IMR-90 (cell line): ENCODE data around the gene ASGR2. TPM values are rescaled to one million over a fixed set of nuclear protein-coding genes. Genes with fewer than 3 reads are reported as not detected.

Experiments
- ATAC-seq: fragments of 200-7000 bp; cut with Tn5 transposase; 2 replicates; pipeline ENCODE4 v1.9.1; 2020; ENCODE audit warnings: low read depth, mild to moderate bottlenecking, moderate library complexity
- BruUV-seq: library from RNA; stranded (reverse); fragments of 400-500 nt; replicated peaks from 2 replicates; lab custom pipeline; 2021; lab: Mats Ljungman, UMichigan
- CTCF ChIA-PET: fragments of 300-600 bp; formaldehyde crosslinking; extraction: SDS; loops from one replicate; lab custom pipeline; 2021; ENCODE audit warnings: antibody characterized with exemption; lab: Yijun Ruan, JAX
- POLR2A ChIA-PET: fragments of 300-600 bp; sonication (Branson Sonifier 250); formaldehyde crosslinking; loops from one replicate; lab custom pipeline; 2022; ENCODE audit warnings: antibody characterized with exemption; ENCODE audit not compliant: unreplicated experiment; lab: Charles Lee
- DNase-seq: peaks from one replicate; pipeline ENCODE4 v3.0.0; 2013
- H2AFZ ChIP-seq: replicated peaks from 2 replicates; pipeline ENCODE3; 2013; ENCODE audit warnings: low read length, mild to moderate bottlenecking; ENCODE audit not compliant: poor library complexity
- H2AK5ac ChIP-seq: 2 replicates; pipeline ENCODE4 v1.6.1; 2013; ENCODE audit warnings: low read depth, low read length, inconsistent platforms
- H2AK9ac ChIP-seq: replicated peaks from 2 replicates; pipeline ENCODE3; 2013; ENCODE audit warnings: mild to moderate bottlenecking, low read depth, low read length, moderate library complexity; ENCODE audit not compliant: poor library complexity
- H2BK120ac ChIP-seq: 2 replicates; pipeline ENCODE4 v1.6.1; 2013; ENCODE audit warnings: low read depth, low read length, inconsistent platforms
- H2BK15ac ChIP-seq: 3 replicates; pipeline ENCODE4 v1.6.1; 2013; ENCODE audit warnings: low read depth, low read length, inconsistent platforms
- H2BK20ac ChIP-seq: 2 replicates; pipeline ENCODE4 v1.6.1; 2013; ENCODE audit warnings: low read depth, mild to moderate bottlenecking, inconsistent platforms, low read length, moderate library complexity
- H2BK5ac ChIP-seq: 2 replicates; pipeline ENCODE4 v1.6.1; 2013; ENCODE audit warnings: mild to moderate bottlenecking, low read depth, low read length, inconsistent platforms; ENCODE audit not compliant: poor library complexity, severe bottlenecking
- H3K14ac ChIP-seq: replicated peaks from 2 replicates; pipeline ENCODE4 v1.6.1; 2013; ENCODE audit warnings: low read depth, low read length, inconsistent platforms
- H3K18ac ChIP-seq: 2 replicates; pipeline ENCODE4 v1.6.1; 2013; ENCODE audit warnings: low read depth, low read length, control low read depth
- H3K23ac ChIP-seq: 2 replicates; pipeline ENCODE4 v1.6.1; 2013; ENCODE audit warnings: low read depth, low read length, inconsistent platforms
- H3K27ac ChIP-seq: 2 replicates; pipeline ENCODE4 v1.5.1; 2013; ENCODE audit warnings: mild to moderate bottlenecking, control low read depth, low read length; ENCODE audit not compliant: insufficient read depth
- H3K27me3 ChIP-seq: 2 replicates; pipeline ENCODE4 v1.6.1; 2013; ENCODE audit warnings: low read length; ENCODE audit not compliant: control insufficient read depth, insufficient read depth
- H3K36me3 ChIP-seq: 2 replicates; pipeline ENCODE4 v1.6.1; 2013; ENCODE audit warnings: low read length, mixed read lengths; ENCODE audit not compliant: control insufficient read depth, insufficient read depth
- H3K4ac ChIP-seq: 2 replicates; pipeline ENCODE4 v1.6.1; 2013; ENCODE audit warnings: low read depth, low read length, inconsistent platforms
- H3K4me1 ChIP-seq: 2 replicates; pipeline ENCODE4 v1.6.1; 2013; ENCODE audit warnings: low read length, mixed read lengths; ENCODE audit not compliant: control insufficient read depth, insufficient read depth
- H3K4me2 ChIP-seq: 2 replicates; pipeline ENCODE4 v1.6.1; 2013; ENCODE audit warnings: low read depth, mild to moderate bottlenecking, control low read depth, low read length, moderate library complexity
- H3K4me3 ChIP-seq: 2 replicates; pipeline ENCODE4 v1.5.1; 2013; ENCODE audit warnings: low read depth, mild to moderate bottlenecking, control low read depth, low read length, moderate library complexity; ENCODE audit not compliant: insufficient read depth
- H3K56ac ChIP-seq: 2 replicates; pipeline ENCODE4 v1.6.1; 2013; ENCODE audit warnings: low read length, inconsistent platforms; ENCODE audit not compliant: insufficient read depth; ENCODE audit errors: extremely low read depth
- H3K79me1 ChIP-seq, 2 experiments: 2 replicates each; pipeline ENCODE4 v1.6.1; 2013; ENCODE audit warnings: low read length in 2 of 2, inconsistent platforms in 1 of 2, low read depth in 1 of 2
- H3K9ac ChIP-seq: 2 replicates; pipeline ENCODE4 v1.6.1; 2013; ENCODE audit warnings: low read depth, low read length, control low read depth
- H3K9me1 ChIP-seq: 2 replicates; pipeline ENCODE4 v1.6.1; 2013; ENCODE audit warnings: low read length, inconsistent platforms; ENCODE audit not compliant: insufficient read depth
- H3K9me3 ChIP-seq: 2 replicates; pipeline ENCODE4 v1.6.1; 2013; ENCODE audit warnings: low read length; ENCODE audit not compliant: control insufficient read depth, insufficient read depth
- H4K20me1 ChIP-seq: 2 replicates; pipeline ENCODE4 v1.6.1; 2013; ENCODE audit warnings: low read length, inconsistent platforms; ENCODE audit not compliant: insufficient read depth
- H4K5ac ChIP-seq: 2 replicates; pipeline ENCODE4 v1.6.1; 2013; ENCODE audit warnings: mild to moderate bottlenecking, low read depth, low read length, control low read depth
- H4K8ac ChIP-seq, 2 experiments: 2 replicates each; pipeline ENCODE4 v1.6.1; 2013; ENCODE audit warnings: low read depth in 2 of 2, low read length in 2 of 2, control low read depth in 1 of 2, inconsistent platforms in 1 of 2
- H4K91ac ChIP-seq: 2 replicates; pipeline ENCODE4 v1.6.1; 2013; ENCODE audit warnings: low read depth, low read length, inconsistent platforms; ENCODE audit not compliant: insufficient read depth
- BHLHE40 ChIP-seq: fragments of 150-350 bp; IDR thresholded peaks from 2 replicates; pipeline ENCODE4 v1.6.1; 2016; ENCODE audit warnings: mild to moderate bottlenecking, low read depth, low read length
- CEBPB ChIP-seq: IDR thresholded peaks from 2 replicates; pipeline ENCODE4 v1.6.1; 2012; ENCODE audit warnings: low read depth, low read length, improper control_type of control experiment
- CHD1 ChIP-seq: IDR thresholded peaks from 2 replicates; pipeline ENCODE4 v1.6.1; 2012; ENCODE audit warnings: low read depth, low read length, improper control_type of control experiment
- CTCF ChIP-seq: conservative IDR thresholded peaks from 2 replicates; pipeline ENCODE4 v1.5.1; 2012; ENCODE audit warnings: mild to moderate bottlenecking, low read depth, low read length, improper control_type of control experiment
- ELK1 ChIP-seq: fragments of 150-350 bp; IDR thresholded peaks from 2 replicates; pipeline ENCODE4 v1.6.1; 2016; ENCODE audit warnings: low read depth, mild to moderate bottlenecking, low read length, moderate library complexity, borderline replicate concordance
- FOS ChIP-seq: fragments of 150-350 bp; IDR thresholded peaks from 2 replicates; pipeline ENCODE4 v1.6.1; 2016; ENCODE audit warnings: low read depth, low read length
- MAFK ChIP-seq: IDR thresholded peaks from 2 replicates; pipeline ENCODE4 v1.6.1; 2012; ENCODE audit warnings: low read depth, low read length, improper control_type of control experiment
- MAZ ChIP-seq: IDR thresholded peaks from 2 replicates; pipeline ENCODE4 v1.6.1; 2012; ENCODE audit warnings: low read depth, mild to moderate bottlenecking, low read length, improper control_type of control experiment, moderate library complexity, borderline replicate concordance
- MXI1 ChIP-seq: IDR thresholded peaks from 2 replicates; pipeline ENCODE4 v1.6.1; 2012; ENCODE audit warnings: low read depth, mild to moderate bottlenecking, low read length, moderate library complexity, borderline replicate concordance
- NFE2L2 ChIP-seq: fragments of 150-350 bp; IDR thresholded peaks from 2 replicates; pipeline ENCODE4 v1.6.1; 2016; ENCODE audit warnings: low read depth, mild to moderate bottlenecking, low read length
- POLR2A ChIP-seq: IDR thresholded peaks from 2 replicates; pipeline ENCODE4 v1.6.1; 2012; ENCODE audit warnings: mild to moderate bottlenecking, low read depth, low read length
- RAD21 ChIP-seq: IDR thresholded peaks from 2 replicates; pipeline ENCODE4 v1.6.1; 2012; ENCODE audit warnings: low read length, improper control_type of control experiment
- RCOR1 ChIP-seq: IDR thresholded peaks from 2 replicates; pipeline ENCODE4 v1.6.1; 2012; ENCODE audit warnings: mild to moderate bottlenecking, low read length, improper control_type of control experiment; ENCODE audit not compliant: insufficient replicate concordance
- SMC3 ChIP-seq: fragments of 150-350 bp; IDR thresholded peaks from 2 replicates; pipeline ENCODE4 v1.6.1; 2016; ENCODE audit warnings: low read depth, mild to moderate bottlenecking, antibody characterized with exemption, low read length, moderate library complexity
- USF2 ChIP-seq: fragments of 150-350 bp; IDR thresholded peaks from 2 replicates; pipeline ENCODE4 v1.6.1; 2017; ENCODE audit warnings: mild to moderate bottlenecking, antibody characterized with exemption, low read length, low read depth
- WGBS, 2 experiments: methylation state at CpG; one replicate each; pipeline versions ENCODE4 v1.1.5 to v1.1.7; 2013; ENCODE audit warnings: missing lambda C conversion rate in 2 of 2; ENCODE audit not compliant: insufficient read length in 1 of 2; ENCODE audit errors: extremely low coverage in 2 of 2; 5-methylcytosine and 5-hydroxymethylcytosine counted together
- dilution Hi-C: fragments of 300-500 bp; cut with HindIII; formaldehyde crosslinking; loops from one replicate; pipeline ENCODE4 v1.14.3; 2018; ENCODE audit warnings: low sequenced_read_pairs; ENCODE audit not compliant: unreplicated experiment
- in situ Hi-C: fragments of 300-500 bp; cut with MboI; formaldehyde crosslinking; loops from 3 replicates; pipeline ENCODE4 v1.14.3; 2019; ENCODE audit warnings: low sequenced_read_pairs, inconsistent platforms, mixed read lengths
- intact Hi-C: fragments of 100-400 bp; cut with micrococcal nuclease; formaldehyde crosslinking; loops from 2 replicates; pipeline ENCODE4 v1.10.0; 2022
- polyA plus RNA-seq, 3 experiments: library from polyadenylated mRNA; depleted of rRNA; stranded (reverse); fragments of >200 nt; gene quantifications; 2 replicates each; pipeline ENCODE4 v1.2.3, GENCODE V29; 2012; ENCODE audit warnings: low replicate concordance in 1 of 3
- total RNA-seq: library from RNA; depleted of rRNA; stranded (reverse); fragments of >200 nt; gene quantifications from 2 replicates; pipeline ENCODE4 v1.2.3, GENCODE V29; 2012

ASGR2 gene
- total and polyA plus RNA-seq, 2 of the 4 experiments (the other 2 are of a cell fraction), result not detected

- Histone ChIP-seq H3K27ac (no peak overlapping the region), H2BK5ac (no peak overlapping the region), H4K91ac (no peak overlapping the region), H2BK120ac (no peak overlapping the region), H3K9me1 (no peaks in the 10 kb centered on the region), H3K14ac (no peak overlapping the region), H2AFZ (no peak overlapping the region), H3K18ac (no peak overlapping the region), H3K9me3 (no peaks in the 10 kb centered on the region), H3K56ac (no peak overlapping the region), H2AK5ac (no peak overlapping the region), H3K23ac (no peak overlapping the region), H3K4me1 (no peaks in the 10 kb centered on the region), H4K8ac (no peak overlapping the region), H4K5ac (no peak overlapping the region), H2BK15ac (no peak overlapping the region), H3K36me3 (no peaks in the 10 kb centered on the region), H2AK9ac (no peak overlapping the region), H2BK20ac (no peak overlapping the region), H3K27me3 (peaks cover 18% of the 10 kb centered on the region), H3K4ac (no peak overlapping the region), H3K9ac (no peak overlapping the region), H4K20me1 (no peaks in the 10 kb centered on the region), H3K79me1 (no peaks in the 10 kb centered on the region), H3K4me2 (no peak overlapping the region), H3K4me3 (no peak overlapping the region)
- dilution Hi-C loops (no loop called here), in situ Hi-C loops (no loop called here), intact Hi-C loops (no loop called here)
- DNase-seq, result no peak
- ATAC-seq, result no peak
- no peak for TF ChIP-seq BHLHE40
- no peak for TF ChIP-seq SMC3
- no peak for TF ChIP-seq CTCF
- no peak for TF ChIP-seq CEBPB
- no peak for TF ChIP-seq NFE2L2
- TF ChIP-seq MAZ, result no peak
- no peak for TF ChIP-seq MAFK
- TF ChIP-seq RCOR1, result no peak
- TF ChIP-seq RAD21, result no peak
- no peak for TF ChIP-seq FOS
- TF ChIP-seq POLR2A, result no peak
- no peak for TF ChIP-seq CHD1
- TF ChIP-seq ELK1, result no peak
- no peak for TF ChIP-seq USF2
- no peak for TF ChIP-seq MXI1
- no TSS peak for BruUV-seq
- no CpG with 5 or more reads among the region's 11 CpGs for WGBS, 2 experiments
- ChIA-PET POLR2A (no interaction called here), CTCF (no interaction called here)
These were observed 3.9 kb downstream of the ASGR2 start for GRCh38 chr17:7110617-7111306.
